Urinary bladder (tissue), 4 donors: ENCODE results near the gene A1BG. TPM values are rescaled to one million over a fixed set of nuclear protein-coding genes. Genes with fewer than 3 reads are reported as not detected.
"Not testable (repeated sequence)": the region's sequence is repeated elsewhere in the genome, so short reads cannot be mapped to it uniquely, and the experiment has no call there.

Experiments used
- DNase-seq: peaks from one replicate; pipeline ENCODE4 v3.0.0-alpha.2; 2015; ENCODE audit errors: extremely low spot score
- H3K27ac ChIP-seq: one replicate; pipeline ENCODE4 v1.5.1; 2013; ENCODE audit warnings: low read depth, mild to moderate bottlenecking, moderate library complexity
- H3K36me3 ChIP-seq: one replicate; pipeline ENCODE4 v1.6.1; 2013; ENCODE audit warnings: mild to moderate bottlenecking, moderate library complexity; ENCODE audit not compliant: insufficient read depth
- H3K4me1 ChIP-seq: one replicate; pipeline ENCODE4 v1.6.1; 2013; ENCODE audit warnings: mild to moderate bottlenecking, moderate library complexity; ENCODE audit not compliant: insufficient read depth
- H3K4me3 ChIP-seq: one replicate; pipeline ENCODE4 v1.5.1; 2013; ENCODE audit warnings: low read depth, low read length
- WGBS: extraction: QIAGEN DNeasy Blood & Tissue Kit; methylation state at CpG from one replicate; pipeline ENCODE4 v1.1.7; 2013; 5-methylcytosine and 5-hydroxymethylcytosine counted together
- polyA plus RNA-seq: library from polyadenylated mRNA; stranded (reverse); fragments of 200-250 nt; gene quantifications from one replicate; pipeline ENCODE4 v1.2.3, GENCODE V29; 2013
- total RNA-seq: library from RNA; depleted of rRNA; stranded (reverse); fragments of >200 nt; gene quantifications from one replicate; pipeline ENCODE4 v1.2.3, GENCODE V29; 2014
- donor health status: healthy with polysubstance abuse.
- donor health status: healthy.

The A1BG gene
- total and polyA plus RNA-seq, 2 donors, result 0.69 to 19.3 TPM

DNA sequence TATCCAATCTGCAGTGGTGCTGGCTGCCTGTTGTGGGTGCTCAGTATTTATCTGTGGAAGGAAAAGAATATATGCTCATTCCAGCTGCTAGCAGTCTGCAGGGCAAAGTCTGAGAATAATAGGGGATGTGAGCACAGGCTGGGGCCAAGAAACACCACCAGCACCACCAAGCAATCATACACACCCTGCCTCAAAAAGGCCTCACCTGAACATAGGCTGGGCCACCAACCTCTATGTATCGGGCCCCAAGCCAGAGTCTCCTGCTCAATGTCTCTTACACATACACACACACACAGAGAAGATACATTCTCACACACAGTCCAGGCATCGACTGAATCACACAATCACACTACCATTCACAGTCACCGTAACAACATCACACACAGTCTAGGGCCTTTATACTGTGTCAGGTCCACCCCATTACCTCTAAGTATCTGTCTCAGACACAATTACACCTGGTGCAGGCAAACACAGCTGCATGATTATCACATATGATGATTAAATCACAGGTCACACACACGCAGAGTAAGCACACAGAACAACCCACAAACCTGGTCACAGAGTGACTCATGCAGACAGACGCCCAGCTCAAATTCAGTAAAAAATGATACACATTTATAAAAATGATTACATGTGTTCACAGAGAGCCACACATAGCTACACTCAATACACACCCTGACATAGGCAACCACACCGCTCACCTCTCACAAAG is 27.8 kb downstream of the A1BG start:
- WGBS, result 85% methylated on average over 6 of the region's 6 CpGs
- no peaks in the 10 kb centered on the region for H3K36me3 ChIP-seq
- no peak overlapping the region for H3K4me3 ChIP-seq
- DNase-seq, result no peak
- H3K27ac ChIP-seq, result no peak overlapping the region
- H3K4me1 ChIP-seq, result peaks cover 2% of the 10 kb centered on the region

DNA sequence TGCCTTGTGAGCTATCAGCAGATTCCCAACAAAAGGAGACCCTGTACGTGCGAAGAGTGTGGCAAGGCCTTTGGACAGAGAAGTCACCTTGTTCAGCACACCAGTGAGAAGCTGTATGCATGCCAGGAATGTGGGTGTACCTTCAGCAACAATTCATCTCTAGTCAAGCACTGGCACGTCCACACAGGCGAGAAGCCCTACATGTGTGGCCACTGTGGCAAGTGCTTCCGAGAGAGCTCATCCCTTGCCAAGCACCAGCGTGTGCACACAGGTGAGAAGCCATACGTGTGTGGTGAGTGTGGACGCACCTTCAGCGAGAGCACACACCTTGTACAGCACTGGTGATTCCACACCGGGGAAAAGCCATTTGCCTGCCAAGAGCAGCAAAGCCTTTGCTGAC is 34.1 kb downstream of the A1BG start:
- no peak overlapping the region for H3K4me3 ChIP-seq
- no peaks in the 10 kb centered on the region for H3K4me1 ChIP-seq
- DNase-seq, result no peak
- 94% methylated on average over 10 of the region's 10 CpGs for WGBS
- H3K36me3 ChIP-seq, result no peaks in the 10 kb centered on the region
- no peak overlapping the region for H3K27ac ChIP-seq

DNA sequence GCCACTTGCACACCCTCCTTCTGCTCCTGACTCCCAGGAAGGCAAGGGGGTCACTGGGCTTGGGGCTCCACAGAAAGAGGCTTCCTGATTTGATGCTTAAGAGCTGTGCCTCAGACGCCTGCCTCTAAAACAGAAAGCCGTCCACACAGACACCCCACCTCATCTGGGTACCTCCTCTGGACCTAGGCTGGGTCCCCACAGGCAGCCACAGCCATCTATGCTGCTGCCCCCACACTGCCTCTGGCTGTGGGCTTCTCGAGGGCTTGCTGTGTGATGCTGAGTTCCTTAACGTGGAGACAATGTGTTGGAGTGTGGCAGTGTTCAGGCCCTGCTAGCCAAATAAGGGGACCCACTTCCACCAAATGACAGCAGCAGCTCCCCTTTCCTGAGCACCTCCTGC is 35.0 kb downstream of the A1BG start:
- Histone ChIP-seq H3K4me3 (no peak overlapping the region), H3K27ac (no peak overlapping the region), H3K4me1 (no peaks in the 10 kb centered on the region), H3K36me3 (no peaks in the 10 kb centered on the region)
- 82% methylated on average over 4 of the region's 4 CpGs for WGBS
- DNase-seq, result no peak

DNA sequence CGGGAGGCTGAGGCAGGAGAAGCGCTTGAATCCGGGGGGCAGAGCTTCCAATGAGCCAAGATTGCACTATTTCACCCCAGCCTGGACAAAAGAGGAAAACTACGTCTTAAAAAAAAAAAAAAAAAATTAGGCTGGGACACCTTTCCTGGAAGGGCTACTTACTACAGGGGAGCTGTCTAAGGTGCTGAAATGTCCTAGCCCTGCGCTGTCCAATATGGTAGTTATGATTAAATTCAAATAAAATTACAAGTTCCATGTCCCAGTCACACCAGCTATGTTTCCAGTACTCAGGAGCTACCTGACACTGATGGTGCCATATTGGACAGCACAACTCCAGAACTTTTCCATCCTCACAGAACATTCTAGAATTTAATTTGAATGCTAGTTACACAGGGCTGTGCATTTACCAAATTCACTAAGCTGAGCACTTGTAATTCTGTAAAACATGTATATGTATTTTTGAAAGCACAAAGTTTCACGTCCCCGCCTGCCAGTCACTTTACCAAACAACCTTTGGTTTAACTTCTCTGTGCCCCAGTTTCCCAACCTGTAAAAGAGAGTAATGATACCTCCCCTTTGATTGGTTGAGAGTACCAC is 35.7 kb downstream of the A1BG start:
- WGBS, result 58% methylated on average over 7 of the region's 7 CpGs
- H3K4me1 ChIP-seq, result no peaks in the 10 kb centered on the region
- H3K27ac ChIP-seq, result no peak overlapping the region
- no peak overlapping the region for H3K4me3 ChIP-seq
- DNase-seq, result no peak
- peaks cover 4% of the 10 kb centered on the region for H3K36me3 ChIP-seq

DNA sequence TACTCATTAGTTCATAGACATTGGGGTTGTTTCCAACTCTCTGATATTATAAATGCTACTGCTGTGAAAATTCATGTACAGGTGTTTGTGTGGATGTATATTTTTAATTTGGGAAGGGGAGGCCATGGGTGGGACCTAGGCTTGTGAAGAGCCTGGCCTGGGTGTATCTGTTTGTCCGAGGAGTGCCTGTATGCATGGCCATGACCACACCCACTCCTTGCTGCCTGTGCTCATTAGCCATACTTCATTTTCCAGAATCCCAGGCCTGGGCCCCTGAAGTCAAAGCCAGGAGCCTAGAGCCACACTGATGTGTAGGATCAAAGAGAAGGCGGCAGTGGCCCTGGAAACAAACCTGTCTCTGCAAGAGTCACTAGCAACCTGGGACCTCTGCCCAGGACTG is 37.7 kb downstream of the A1BG start:
- WGBS, result 94% methylated on average over 2 of the region's 2 CpGs
- no peak overlapping the region for H3K27ac ChIP-seq
- no peaks in the 10 kb centered on the region for H3K4me1 ChIP-seq
- no peak for DNase-seq
- no peak overlapping the region for H3K4me3 ChIP-seq
- peaks cover 5% of the 10 kb centered on the region for H3K36me3 ChIP-seq

DNA sequence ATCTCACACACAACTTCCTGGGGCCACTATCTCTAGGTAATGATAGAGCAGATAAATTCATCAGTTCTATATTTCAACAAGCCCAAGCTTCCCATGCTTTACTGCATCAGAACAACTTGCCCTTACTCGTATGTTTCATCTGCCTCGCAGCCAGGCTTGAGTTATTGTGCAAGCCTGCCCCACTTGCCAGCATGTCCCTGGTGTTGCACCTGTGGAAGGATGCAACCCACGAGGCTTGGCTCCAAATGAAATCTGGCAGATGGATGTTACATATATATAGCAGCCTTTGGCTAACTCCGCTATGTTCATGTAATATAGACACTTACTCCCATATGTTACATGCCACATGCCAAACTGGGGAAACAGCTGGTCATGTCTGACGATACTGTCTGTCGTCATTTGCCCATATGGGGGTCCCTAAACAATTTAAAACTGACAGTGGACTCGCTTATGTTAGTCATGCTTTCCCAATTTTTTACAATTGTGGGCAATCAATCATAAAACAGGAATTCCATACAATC is 41.9 kb downstream of the A1BG start:
- Histone ChIP-seq H3K4me1 (no peaks in the 10 kb centered on the region), H3K36me3 (peaks cover 5% of the 10 kb centered on the region), H3K4me3 (no peak overlapping the region), H3K27ac (no peak overlapping the region)
- no peak for DNase-seq
- WGBS, result 90% methylated on average over 7 of the region's 7 CpGs

DNA sequence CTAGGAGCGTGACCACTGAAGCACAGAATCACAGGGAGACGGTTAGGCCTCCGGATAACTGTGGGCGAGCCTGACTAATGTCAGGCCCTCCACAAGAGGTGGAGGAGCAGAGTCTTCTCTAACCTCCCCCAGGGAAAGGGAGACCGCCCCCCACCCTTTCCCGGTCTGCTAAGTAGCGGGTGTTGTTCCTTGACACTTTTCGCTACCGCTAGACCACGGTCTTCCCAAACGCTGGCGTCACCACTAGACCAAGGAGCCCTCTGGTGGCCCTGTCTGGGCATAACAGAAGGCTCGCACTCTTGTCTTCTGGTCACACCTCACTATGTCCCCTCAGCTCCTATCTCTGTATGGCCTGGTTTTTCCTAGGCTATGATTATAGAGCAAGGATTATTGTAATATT is 42.6 kb downstream of the A1BG start:
- WGBS, result 46% methylated on average over 13 of the region's 13 CpGs
- H3K4me3 ChIP-seq, H3K27ac ChIP-seq, H3K4me1 ChIP-seq, DNase-seq, H3K36me3 ChIP-seq: not testable (repeated sequence)

DNA sequence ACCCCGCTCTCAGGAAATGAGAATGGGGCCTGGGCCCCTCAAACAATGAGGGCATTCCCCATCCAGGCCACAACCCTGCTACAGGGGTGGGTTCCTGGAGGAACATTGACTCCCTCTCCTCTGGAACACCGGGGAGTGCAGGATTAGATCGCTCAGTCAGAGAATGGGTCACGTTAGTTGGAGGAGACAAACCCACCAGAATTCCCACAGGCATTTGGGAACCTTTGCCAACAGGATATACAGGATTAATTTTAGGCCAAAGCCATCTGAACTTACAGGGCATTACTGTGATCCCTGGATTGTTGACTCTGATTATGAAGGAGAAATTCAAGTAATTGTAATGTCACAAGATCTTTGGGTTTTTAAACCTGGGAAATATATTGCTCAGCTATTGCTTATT is 45.6 kb downstream of the A1BG start:
- H3K4me3 ChIP-seq, result no peak overlapping the region
- peaks cover 3% of the 10 kb centered on the region for H3K36me3 ChIP-seq

DNA sequence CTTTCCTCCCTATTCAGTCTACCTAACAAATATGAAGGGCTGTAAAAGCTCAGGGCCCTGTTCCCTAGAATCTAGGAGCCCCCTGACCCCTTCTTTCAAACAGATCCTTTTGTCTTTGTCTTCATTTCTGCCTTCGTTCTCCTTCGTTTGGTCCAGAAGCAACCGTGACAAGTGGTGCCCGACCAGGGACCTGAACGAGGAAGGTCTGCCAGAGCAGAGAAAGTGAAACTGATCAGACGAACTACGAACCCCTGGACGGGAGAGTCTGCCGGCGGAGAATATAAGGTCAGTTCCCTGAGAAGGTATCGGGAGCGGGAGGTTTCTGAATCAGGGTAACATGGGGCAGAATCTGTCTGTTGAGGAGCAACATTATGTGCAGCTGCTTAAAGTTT is 47.4 kb downstream of the A1BG start:
- 51% methylated on average over 12 of the region's 12 CpGs for WGBS
- no peaks in the 10 kb centered on the region for H3K36me3 ChIP-seq
- no peak for DNase-seq
- no peaks in the 10 kb centered on the region for H3K4me1 ChIP-seq
- H3K27ac ChIP-seq, result no peak overlapping the region
- peak overlapping the region; percentile 81 for H3K4me3 ChIP-seq

More for the DNA sequence above, 45.6 kb downstream of the A1BG start:
- no peak for DNase-seq
- WGBS, result 81% methylated on average over 4 of the region's 4 CpGs
- H3K4me1 ChIP-seq, result no peaks in the 10 kb centered on the region
- H3K27ac ChIP-seq, result no peak overlapping the region

DNA sequence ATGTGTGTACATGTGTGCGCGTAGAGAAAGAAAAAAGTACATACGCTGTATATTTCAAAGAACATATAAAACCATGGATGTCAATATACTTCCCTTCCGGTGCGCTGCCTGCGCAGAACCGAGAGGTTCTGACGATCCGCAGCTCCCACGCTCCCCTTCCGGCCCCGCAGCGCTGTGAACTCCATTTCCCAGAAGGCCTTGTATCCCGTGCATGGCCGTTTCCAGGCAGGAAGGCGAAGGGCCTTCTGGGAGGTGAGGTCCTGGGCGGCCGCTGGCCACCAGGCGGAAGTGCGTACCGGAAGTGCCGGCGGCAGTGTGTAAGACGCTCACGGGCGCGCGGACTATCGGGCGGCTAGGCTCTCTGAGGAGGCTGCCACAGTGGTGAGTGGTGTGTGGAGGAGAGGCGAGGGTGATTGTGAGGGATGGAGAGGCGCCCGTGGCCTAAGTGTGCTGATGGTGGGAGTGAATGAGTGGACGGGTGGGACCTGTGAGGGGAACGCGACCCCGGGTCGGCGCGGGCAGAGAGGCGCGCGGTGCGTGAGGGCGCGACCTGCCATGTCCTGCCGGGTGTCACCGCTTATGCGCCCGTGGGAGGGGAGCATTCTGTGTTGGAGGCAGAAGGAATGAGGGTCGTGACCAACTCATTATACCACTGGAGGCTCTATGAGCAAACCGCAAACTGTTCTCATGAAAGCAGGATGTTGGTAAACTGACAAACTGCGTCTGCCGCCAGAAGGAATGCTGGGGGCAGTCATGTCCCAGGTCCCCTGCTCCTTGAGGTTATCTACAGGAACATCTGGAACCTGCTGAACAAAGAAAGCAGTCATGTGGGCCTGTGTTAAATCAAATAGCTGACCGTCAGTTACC is 48.0 kb downstream of the A1BG start, which contains the start of gene ERVK3-1:
Gene ERVK3-1, plus strand, starts transcription at position 313 of the 867 bp plus-strand sequence. CDS start 6,792 bp downstream, outside the sequence.
- Histone ChIP-seq H3K4me3 (peak within 1 kb of the TSS; percentile 81), H3K4me1 (no peaks in the 10 kb centered on the region), H3K27ac (peak within 1 kb of the TSS; percentile 55), H3K36me3 (no peaks in the 10 kb centered on the region)
- peak; percentile 90 for DNase-seq
- under 1% methylated on average over 55 of the region's 55 CpGs for WGBS

DNA sequence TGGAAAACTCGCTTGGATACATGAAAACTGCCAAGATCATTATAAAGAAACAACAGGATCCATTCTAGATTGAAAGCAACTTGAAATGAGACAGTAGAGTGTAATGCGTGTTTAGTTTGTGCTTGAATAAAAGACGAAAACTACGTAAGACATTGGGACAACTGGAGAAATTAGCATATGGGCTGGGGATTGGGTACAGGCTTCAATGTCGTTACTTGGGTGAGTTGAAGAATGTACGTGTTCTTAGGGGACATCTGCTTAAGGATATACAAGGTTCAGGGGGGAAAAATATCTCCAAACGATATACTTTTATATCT is 48.6 kb downstream of the A1BG start:
- no peak overlapping the region for H3K27ac ChIP-seq
- H3K4me1 ChIP-seq, result no peaks in the 10 kb centered on the region
- no peaks in the 10 kb centered on the region for H3K36me3 ChIP-seq
- 14% methylated on average over 7 of the region's 7 CpGs for WGBS
- no peak for DNase-seq
- peak overlapping the region; percentile 81 for H3K4me3 ChIP-seq

DNA sequence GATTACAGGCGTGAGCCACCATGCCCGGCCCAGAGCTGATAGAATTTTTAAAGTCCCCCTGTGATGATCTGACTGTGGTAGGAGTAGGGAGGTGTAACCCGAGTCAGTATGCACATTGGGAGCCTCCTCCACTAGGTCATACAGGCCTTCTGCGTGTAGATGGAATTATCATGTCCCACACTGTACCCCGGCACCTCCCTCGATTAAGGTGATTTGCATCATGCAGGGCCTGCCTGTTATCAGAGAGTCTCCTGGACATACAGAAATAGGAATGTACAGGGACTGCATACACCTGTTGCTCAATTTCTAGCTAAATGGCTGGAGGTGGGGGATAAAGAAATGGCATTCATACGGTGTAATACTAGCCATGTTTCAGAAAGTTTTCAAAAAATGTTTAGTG is 49.0 kb downstream of the A1BG start:
- no peak overlapping the region for H3K4me3 ChIP-seq
- no peaks in the 10 kb centered on the region for H3K36me3 ChIP-seq
- no peaks in the 10 kb centered on the region for H3K4me1 ChIP-seq
- H3K27ac ChIP-seq, result no peak overlapping the region
- no peak for DNase-seq
- WGBS, result 84% methylated on average over 7 of the region's 7 CpGs

DNA sequence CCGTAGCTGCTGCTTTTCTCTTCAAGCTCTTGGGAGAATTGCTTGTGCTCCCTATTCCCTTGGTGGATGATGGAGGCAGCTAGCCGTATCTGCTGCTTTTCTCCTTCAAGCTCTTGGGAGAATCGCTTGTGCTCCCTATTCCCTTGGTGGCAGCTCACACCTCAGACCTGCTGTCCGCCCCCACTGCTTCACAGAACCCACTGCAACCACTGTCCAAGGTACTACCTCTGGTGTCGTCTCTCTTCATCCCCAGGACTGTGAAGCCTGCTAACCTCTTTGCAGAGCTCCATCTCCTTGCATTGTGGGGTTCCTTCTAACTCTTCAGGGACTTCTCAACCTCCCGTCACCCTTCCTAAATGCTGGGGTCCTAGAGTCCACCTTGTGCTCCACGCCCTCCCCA is 52.7 kb downstream of the A1BG start:
- Histone ChIP-seq H3K36me3 (no peaks in the 10 kb centered on the region), H3K4me1 (no peaks in the 10 kb centered on the region), H3K4me3 (no peak overlapping the region), H3K27ac (no peak overlapping the region)
- 91% methylated on average over 7 of the region's 7 CpGs for WGBS
- no peak for DNase-seq

DNA sequence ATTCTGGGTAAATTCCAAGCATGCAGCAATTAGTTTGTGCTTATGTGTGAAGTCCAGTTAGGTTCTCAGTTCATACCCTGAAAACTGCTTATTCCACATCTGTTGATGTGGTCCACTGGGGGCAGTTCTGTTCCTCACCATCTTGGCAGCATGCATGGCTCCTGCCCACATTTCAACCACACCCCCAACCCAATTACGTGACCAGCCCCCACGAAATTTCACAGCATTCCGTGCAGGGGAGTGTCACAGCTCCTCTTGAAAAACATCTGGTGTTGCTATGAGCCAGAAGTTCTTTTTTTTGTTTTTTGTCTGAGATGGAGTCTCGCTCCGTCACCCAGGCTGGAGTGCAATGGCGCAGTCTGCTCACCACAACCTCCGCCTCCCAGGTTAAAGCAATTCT is 57.2 kb downstream of the A1BG start:
- 91% methylated on average over 7 of the region's 7 CpGs for WGBS
- Histone ChIP-seq H3K4me1 (no peaks in the 10 kb centered on the region), H3K4me3 (no peak overlapping the region), H3K27ac (no peak overlapping the region), H3K36me3 (peaks cover 7% of the 10 kb centered on the region)
- DNase-seq, result no peak
